ENCODE data around the gene STX8.

GRCh38 chr17:9557857-9558256 lies 17.8 kb downstream of the STX8 start:
- TF ChIP-seq POLR2A (IDR thresholded peaks at IDR 0.05) (no peak), CTCF (IDR thresholded peaks at IDR 0.05) (no peak)
